Cortex of kidney (tissue), 1 donor: ENCODE measurements around the gene PC.

Source experiments
- DNase-seq: peaks from one replicate; lab custom pipeline; 2025; lab: John Stamatoyannopoulos, UW

The PC gene

GRCh38 chr11:66956689-66957290, 1.4 kb downstream of the PC start:
- no peak for DNase-seq

- no peak for DNase-seq
Observed at GRCh38 chr11:66953081-66953833, 4.9 kb downstream of the PC start.

- DNase-seq, result no peak
Observed at GRCh38 chr11:66951927-66952337, 6.3 kb downstream of the PC start.

GRCh38 chr11:66951135-66951534, 7.0 kb downstream of the PC start:
- DNase-seq, result no peak

- no peak for DNase-seq
Observed at GRCh38 chr11:66950112-66950535, 8.1 kb downstream of the PC start.

GRCh38 chr11:66938582-66939135, 19.5 kb downstream of the PC start:
- no peak for DNase-seq

GRCh38 chr11:66937193-66937733, 20.9 kb downstream of the PC start:
- DNase-seq, result no peak

- no peak for DNase-seq
Observed at GRCh38 chr11:66936311-66936711, 21.9 kb downstream of the PC start.

- no peak for DNase-seq
Observed at GRCh38 chr11:66934950-66935779, 23.0 kb downstream of the PC start.

GRCh38 chr11:66933531-66933930, 24.7 kb downstream of the PC start:
- DNase-seq, result no peak

GRCh38 chr11:66932543-66932942, 25.6 kb downstream of the PC start:
- no peak for DNase-seq

GRCh38 chr11:66929753-66930152, 28.4 kb downstream of the PC start:
- no peak for DNase-seq

GRCh38 chr11:66924272-66924671, 33.9 kb downstream of the PC start:
- DNase-seq, result no peak

- DNase-seq, result no peak
Observed at GRCh38 chr11:66922551-66922950, 35.6 kb downstream of the PC start.

- no peak for DNase-seq
Observed at GRCh38 chr11:66920978-66921784, 37.0 kb downstream of the PC start.

GRCh38 chr11:66919923-66920322, 38.3 kb downstream of the PC start:
- DNase-seq, result no peak

GRCh38 chr11:66918741-66919140, 39.4 kb downstream of the PC start:
- DNase-seq, result no peak

GRCh38 chr11:66915866-66916265, 42.3 kb downstream of the PC start:
- DNase-seq, result no peak

- DNase-seq, result no peak
Observed at GRCh38 chr11:66915046-66915832, 42.9 kb downstream of the PC start.

GRCh38 chr11:66914505-66914904, 43.7 kb downstream of the PC start:
- DNase-seq, result no peak

GRCh38 chr11:66912911-66913310, 45.3 kb downstream of the PC start:
- no peak for DNase-seq
